Activated naive CD8-positive, alpha-beta T cell treated with anti-CD3 and anti-CD28 coated beads, Interleukin-2, amount 10 ng/mL, durations not matched to agents 7 days and 5 days (primary cell): ENCODE measurements around the gene AFAP1. TPM values are rescaled to one million over a fixed set of nuclear protein-coding genes. Genes with fewer than 3 reads are reported as not detected.
A peak's percentile ranks its signal among the peaks of the same experiment; 100 is the strongest.

Source experiments
- ATAC-seq: fragments of 150-1000 bp; cut with Tn5 transposase; one replicate; pipeline ENCODE4 v1.10.0; 2021; ENCODE audit warnings: low read depth, moderate library complexity
- POLR2A ChIA-PET: fragments of 350-600 bp; sonication (Branson Sonifier 250); formaldehyde crosslinking; loops from one replicate; lab custom pipeline; 2021; ENCODE audit warnings: antibody characterized with exemption; lab: Charles Lee
- DNase-seq: peaks from one replicate; pipeline ENCODE4 v3.0.0; 2021
- H3K27ac Mint-ChIP-seq: one replicate; pipeline ENCODE4 v1.8.0; 2022; ENCODE audit warnings: mild to moderate bottlenecking, mixed read lengths
- H3K27me3 Mint-ChIP-seq: one replicate; pipeline ENCODE4 v1.8.0; 2022; ENCODE audit warnings: mild to moderate bottlenecking, moderate library complexity, mixed read lengths
- H3K36me3 Mint-ChIP-seq: one replicate; pipeline ENCODE4 v1.8.0; 2021; ENCODE audit warnings: mild to moderate bottlenecking, mixed read lengths
- H3K4me1 Mint-ChIP-seq: one replicate; pipeline ENCODE4 v1.8.0; 2021; ENCODE audit warnings: mixed read lengths
- H3K4me3 Mint-ChIP-seq: one replicate; pipeline ENCODE4 v1.8.0; 2022; ENCODE audit warnings: mild to moderate bottlenecking, moderate library complexity, mixed read lengths
- H3K9me3 Mint-ChIP-seq: one replicate; pipeline ENCODE4 v1.8.0; 2021; ENCODE audit warnings: mixed read lengths
- total RNA-seq, 2 experiments: library from RNA; stranded (reverse); gene quantifications; one replicate each; pipeline ENCODE4 v1.2.3, GENCODE V29; 2021

Gene AFAP1
- total RNA-seq, 2 experiments from 2014 or later, result 9.9 to 12.2 TPM

DNA sequence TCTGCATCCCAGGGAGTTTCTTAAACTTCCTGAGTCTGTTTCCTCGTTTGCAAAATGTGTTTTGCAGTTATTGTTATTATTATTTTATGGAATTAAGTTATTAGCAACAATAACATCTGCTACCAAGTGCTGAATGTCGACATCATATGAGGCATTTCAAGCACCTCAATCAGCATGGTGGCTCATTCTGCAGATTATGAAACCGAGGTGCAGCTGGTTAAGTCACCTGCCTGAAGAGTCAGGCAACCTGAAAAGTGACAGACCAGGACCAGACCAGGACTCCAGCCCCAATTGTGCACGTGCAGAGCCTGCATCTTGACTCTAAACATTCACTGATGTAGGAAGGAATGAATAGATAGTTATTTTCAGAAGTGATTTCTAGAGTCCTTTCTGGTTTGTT, 99.8 kb downstream of the AFAP1 start:
- DNase-seq, result no peak
- POLR2A ChIA-PET, result no interaction called here

DNA sequence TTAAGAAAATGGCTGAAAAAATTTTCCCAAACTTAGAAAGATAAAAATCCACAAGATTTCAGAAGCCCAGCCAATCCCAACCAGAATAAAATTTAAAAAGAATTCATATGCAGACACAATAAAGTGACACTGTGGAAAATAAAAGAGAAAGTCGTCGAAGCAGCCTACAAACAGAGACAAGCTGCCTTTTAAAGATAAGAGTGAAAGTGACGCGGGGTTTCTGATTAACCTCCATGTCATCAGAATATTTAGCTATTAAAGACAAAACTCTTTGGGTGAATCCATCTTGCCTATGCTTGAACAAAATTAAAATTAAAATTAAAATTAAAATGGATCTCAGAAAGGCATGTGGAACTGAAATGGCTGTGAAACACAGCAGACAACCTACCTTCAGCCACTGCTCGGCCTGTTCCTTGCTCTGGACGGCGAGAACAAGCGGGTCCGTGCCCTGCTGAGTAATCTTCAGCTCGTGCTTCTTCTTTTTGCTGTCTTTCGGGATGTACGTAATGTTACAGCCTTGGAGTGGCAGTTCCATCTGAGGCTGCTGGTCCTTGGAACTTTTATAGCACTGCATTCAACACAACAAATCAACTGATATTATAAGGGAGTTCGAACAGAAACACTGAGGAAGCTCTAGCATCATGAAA, 101.4 kb downstream of the AFAP1 start:
- no peak for ATAC-seq
- DNase-seq, result no peak
- H3K9me3 Mint-ChIP-seq, result no peaks in the 10 kb centered on the region
- peaks cover 11% of the 10 kb centered on the region for H3K36me3 Mint-ChIP-seq
- H3K4me1 Mint-ChIP-seq, result no peaks in the 10 kb centered on the region
- no peak overlapping the region for H3K27ac Mint-ChIP-seq
- H3K27me3 Mint-ChIP-seq, result no peaks in the 10 kb centered on the region
- no peak overlapping the region for H3K4me3 Mint-ChIP-seq
- POLR2A ChIA-PET, result no interaction called here

More for the DNA sequence above, 99.8 kb downstream of the AFAP1 start:
- H3K36me3 Mint-ChIP-seq, result peaks cover 4% of the 10 kb centered on the region
- H3K27ac Mint-ChIP-seq, result no peak overlapping the region
- no peak for ATAC-seq
- H3K4me3 Mint-ChIP-seq, result no peak overlapping the region
- H3K27me3 Mint-ChIP-seq, result no peaks in the 10 kb centered on the region
- H3K4me1 Mint-ChIP-seq, result peaks cover 9% of the 10 kb centered on the region
- no peaks in the 10 kb centered on the region for H3K9me3 Mint-ChIP-seq

DNA sequence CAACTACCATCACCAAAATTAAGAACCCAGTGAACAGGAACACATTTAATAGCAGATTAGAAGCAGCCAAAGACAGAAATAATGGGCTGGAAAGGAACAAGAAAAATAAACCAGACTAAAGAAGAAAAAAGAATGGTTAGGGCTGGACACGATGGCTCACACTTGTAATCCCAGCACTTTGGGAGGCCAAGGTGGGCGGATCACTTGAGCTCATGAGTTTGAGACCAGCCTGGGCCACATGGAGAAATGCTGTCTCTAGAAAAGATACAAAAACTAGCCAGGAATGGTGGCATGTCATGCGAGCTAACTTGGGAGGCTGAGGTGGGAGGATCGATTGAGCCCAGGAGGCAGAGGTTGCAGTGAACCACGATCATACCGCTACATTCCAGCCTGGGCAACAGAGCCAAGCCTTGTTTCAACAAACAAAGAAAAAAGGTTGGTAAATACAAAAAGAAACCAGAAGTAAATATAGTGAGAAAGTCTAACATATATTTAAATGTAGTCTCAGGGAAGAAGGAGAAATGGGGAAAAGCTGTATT, 102.0 kb downstream of the AFAP1 start:
- ATAC-seq (no peak), DNase-seq (no peak)
- POLR2A ChIA-PET, result no interaction called here
- Mint-ChIP-seq H3K27ac (no peak overlapping the region), H3K4me3 (no peak overlapping the region), H3K36me3 (peaks cover 15% of the 10 kb centered on the region), H3K27me3 (no peaks in the 10 kb centered on the region), H3K4me1 (no peaks in the 10 kb centered on the region), H3K9me3 (no peaks in the 10 kb centered on the region)

DNA sequence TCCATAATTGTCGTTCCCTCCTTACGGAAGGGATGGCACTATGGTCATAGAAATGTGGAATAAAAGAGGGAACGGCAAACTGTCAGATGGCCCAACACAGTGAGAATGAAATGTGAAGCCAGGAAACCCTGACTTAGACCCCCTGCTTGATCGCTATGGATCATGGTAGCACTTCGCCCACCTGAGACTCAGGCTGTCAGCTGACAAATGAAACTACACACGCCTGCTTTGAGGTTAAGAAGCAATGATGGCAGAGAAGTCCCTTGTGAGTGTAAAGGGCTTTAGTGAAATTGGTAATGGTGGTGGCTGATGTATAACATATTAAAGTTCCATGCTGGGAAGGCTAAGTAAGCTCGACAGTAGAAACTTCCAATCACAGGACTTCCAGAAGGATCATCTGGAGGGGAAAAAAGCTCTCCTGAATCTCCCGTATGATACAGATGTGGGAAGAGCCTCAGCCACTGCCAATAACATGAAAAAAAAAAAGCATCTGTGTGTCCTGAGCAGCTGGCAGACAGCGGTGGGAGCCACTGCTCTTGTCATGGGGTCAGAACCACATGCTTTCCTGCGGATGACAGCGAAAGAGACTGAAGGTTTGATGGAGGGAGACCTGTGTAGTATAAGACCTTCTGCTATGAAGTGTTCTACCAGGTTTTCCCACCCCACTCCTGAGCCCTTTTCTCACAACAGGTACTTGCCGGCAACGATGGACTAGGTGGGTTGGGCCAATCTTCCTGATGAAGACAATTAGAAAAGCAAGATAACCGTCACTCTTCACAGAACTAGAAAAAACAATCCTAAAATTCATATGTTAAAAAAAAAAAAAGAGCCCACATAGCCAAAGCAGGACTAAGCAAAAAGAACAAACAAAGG, 107.6 kb downstream of the AFAP1 start:
- Mint-ChIP-seq H3K36me3 (peaks cover 23% of the 10 kb centered on the region), H3K4me3 (no peak overlapping the region), H3K27me3 (no peaks in the 10 kb centered on the region), H3K4me1 (peaks cover 27% of the 10 kb centered on the region), H3K27ac (no peak overlapping the region), H3K9me3 (no peaks in the 10 kb centered on the region)
- POLR2A ChIA-PET, result no interaction called here
- no peak for ATAC-seq
- DNase-seq, result no peak

DNA sequence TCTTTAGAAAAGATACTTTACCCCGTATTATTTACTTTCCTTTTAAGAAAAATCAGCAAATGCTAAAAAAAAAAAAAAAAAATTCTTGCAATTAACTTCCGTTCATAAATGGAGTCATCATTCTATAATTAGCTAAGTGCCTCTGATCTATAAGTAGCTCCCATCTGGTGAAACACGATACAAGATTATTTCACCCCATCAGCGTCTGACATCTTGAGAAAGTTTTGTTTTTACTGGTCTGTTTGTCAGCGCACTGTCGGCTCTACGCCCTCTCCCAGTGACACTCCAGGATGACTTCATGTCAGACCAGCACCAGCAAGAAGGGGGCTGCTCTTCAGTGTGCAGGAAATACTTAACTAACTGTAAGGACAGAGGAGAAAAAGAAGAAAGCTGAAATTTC, 108.3 kb downstream of the AFAP1 start:
- Mint-ChIP-seq H3K9me3 (no peaks in the 10 kb centered on the region), H3K27me3 (no peaks in the 10 kb centered on the region), H3K27ac (no peak overlapping the region), H3K4me1 (peaks cover 27% of the 10 kb centered on the region), H3K4me3 (no peak overlapping the region), H3K36me3 (peaks cover 27% of the 10 kb centered on the region)
- no peak for ATAC-seq
- DNase-seq, result no peak
- POLR2A ChIA-PET, result no interaction called here

DNA sequence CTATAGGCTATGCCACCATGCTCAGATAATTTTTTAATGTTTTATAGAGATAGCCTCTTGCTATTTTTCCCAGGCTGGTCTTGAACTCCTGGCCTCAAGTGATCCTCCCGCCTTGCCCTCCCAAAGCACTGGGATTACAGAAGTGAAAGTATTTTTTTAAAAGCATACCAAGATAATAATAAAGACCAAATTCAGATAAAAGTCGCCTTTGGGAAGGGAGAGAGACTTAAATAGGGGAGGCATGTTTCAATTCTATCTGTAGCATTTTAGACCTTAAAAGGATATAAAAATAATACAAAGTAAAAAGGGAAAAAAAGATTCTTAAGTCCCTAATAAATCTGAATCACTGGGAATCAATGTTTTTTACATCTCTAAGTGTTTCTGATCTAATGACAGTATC, 108.9 kb downstream of the AFAP1 start:
- no peak for DNase-seq
- no peaks in the 10 kb centered on the region for H3K9me3 Mint-ChIP-seq
- no peak overlapping the region for H3K4me3 Mint-ChIP-seq
- peaks cover 27% of the 10 kb centered on the region for H3K4me1 Mint-ChIP-seq
- POLR2A ChIA-PET, result no interaction called here
- no peaks in the 10 kb centered on the region for H3K27me3 Mint-ChIP-seq
- no peak for ATAC-seq
- no peak overlapping the region for H3K27ac Mint-ChIP-seq
- H3K36me3 Mint-ChIP-seq, result peaks cover 27% of the 10 kb centered on the region

DNA sequence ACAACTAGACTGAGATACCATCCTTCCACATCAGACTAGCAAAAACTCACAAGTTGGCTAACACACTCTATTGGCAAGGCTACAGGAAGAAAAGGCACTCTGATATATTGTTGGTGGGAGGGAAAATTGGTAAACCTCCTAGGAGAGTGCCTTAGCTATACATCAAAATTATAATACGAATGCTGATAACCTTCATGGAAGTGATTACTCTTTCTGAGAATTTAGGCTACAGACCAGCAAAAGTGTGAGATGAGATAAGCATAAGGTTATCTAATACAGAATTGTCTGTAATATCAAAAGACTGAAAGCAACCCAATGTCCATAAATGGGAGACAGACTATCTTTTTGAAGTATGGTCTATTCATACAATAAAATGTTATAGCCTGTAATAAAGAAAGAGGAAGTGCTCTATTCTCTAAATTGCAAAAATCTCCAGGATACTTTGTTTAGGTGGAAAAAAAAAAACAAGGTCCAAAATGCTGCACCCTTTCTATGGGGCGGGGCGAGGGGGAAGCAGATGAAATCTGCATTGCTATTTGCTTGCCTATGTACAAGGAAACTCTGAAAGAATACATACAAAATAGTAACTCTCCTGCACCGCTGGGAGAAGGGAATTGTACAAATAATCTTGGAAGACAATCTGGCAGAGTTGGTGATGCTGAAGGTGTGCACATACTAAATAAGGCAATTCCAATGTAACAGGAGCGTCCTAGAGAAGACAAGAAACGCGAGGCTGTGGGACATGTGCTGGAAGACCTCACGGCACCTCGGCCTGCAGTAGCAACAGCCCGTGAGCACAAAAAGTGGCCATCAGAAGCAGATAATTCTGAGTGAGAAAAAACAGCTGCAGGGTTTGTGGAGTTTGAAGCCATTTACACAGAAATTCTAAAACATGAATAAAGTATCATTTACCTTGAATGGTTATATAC, 109.7 kb downstream of the AFAP1 start:
- POLR2A ChIA-PET, result no interaction called here
- peaks cover 27% of the 10 kb centered on the region for H3K36me3 Mint-ChIP-seq
- no peaks in the 10 kb centered on the region for H3K9me3 Mint-ChIP-seq
- DNase-seq (no peak), ATAC-seq (no peak)
- no peaks in the 10 kb centered on the region for H3K27me3 Mint-ChIP-seq
- H3K4me3 Mint-ChIP-seq, result no peak overlapping the region
- H3K4me1 Mint-ChIP-seq, result peaks cover 27% of the 10 kb centered on the region
- H3K27ac Mint-ChIP-seq, result peak overlapping the region; percentile 50

DNA sequence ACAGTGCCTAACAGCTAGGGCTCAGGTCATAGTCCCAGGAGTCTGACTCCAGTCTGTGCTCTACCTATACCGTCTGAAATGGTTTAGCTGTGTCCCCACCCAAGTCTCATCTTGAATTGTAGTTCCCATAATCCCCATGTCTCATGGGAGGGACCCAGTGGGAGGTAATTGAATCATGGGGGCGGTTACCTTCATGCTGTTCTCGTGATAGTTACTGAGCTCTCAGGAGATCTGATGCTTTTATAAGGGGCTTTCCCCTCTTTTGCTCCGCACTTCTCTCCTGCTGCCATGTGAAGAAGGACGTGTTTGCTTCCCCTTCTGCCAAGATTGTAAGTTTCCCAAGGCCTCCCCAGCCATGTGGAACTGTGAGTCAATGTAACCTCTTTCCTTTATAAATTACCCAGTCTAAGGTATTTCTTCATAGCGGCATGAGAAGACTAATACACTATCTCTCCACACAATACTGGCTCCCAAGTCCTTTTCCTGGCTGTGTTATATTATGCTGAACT, 110.8 kb downstream of the AFAP1 start:
- Mint-ChIP-seq H3K36me3 (peaks cover 20% of the 10 kb centered on the region), H3K4me1 (peaks cover 27% of the 10 kb centered on the region), H3K27me3 (no peaks in the 10 kb centered on the region), H3K27ac (peak overlapping the region; percentile 89), H3K4me3 (peak overlapping the region; percentile 73), H3K9me3 (no peaks in the 10 kb centered on the region)
- DNase-seq (no peak), ATAC-seq (no peak)
- POLR2A ChIA-PET, result interaction anchor here (1.1 to 2.1 kb wide), 3 partner anchors 17 to 48 kb away, joined by 3 to 11 read pairs (median 4); no protein-coding TSS in a partner anchor

DNA sequence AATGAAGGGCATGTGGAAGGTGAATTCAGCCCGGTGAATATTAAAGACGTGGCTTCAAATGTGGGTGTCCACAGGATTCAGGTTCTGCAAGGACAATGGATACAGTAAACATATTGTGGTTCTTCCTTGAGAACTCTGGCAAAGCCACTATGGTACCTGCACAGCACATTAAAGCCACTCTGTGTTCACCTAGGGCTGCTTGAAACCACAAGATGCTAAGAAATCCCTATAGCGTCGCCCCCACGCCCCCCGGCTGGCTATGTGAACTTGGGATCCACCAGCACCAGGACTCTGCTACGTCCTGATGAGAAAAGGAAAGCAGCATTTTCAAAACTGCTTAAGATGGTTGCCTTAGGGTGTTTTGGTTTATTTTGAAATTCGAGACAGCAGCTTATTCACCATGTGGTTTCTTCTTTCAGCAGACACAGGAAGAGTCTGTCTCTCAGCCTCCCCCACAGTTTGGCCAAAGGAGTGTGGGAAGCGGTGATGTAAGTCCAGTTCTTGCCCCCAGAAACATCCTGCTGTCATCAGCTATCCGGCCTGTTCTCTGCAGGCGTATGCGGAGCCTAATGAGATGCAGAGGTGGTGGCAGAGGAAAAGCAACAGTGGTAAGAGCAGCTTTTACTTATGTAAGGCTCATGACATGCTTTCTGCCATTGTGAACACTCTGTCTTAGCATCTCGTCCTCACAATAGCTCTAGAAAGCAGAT, 111.5 kb downstream of the AFAP1 start:
- H3K4me3 Mint-ChIP-seq, result peak overlapping the region; percentile 73
- ATAC-seq (peak; percentile 88), DNase-seq (peak; percentile 42)
- POLR2A ChIA-PET, result interaction anchor here (1.1 to 2.1 kb wide), 3 partner anchors 18 to 48 kb away, joined by 3 to 11 read pairs (median 4); no protein-coding TSS in a partner anchor
- peaks cover 27% of the 10 kb centered on the region for H3K4me1 Mint-ChIP-seq
- no peaks in the 10 kb centered on the region for H3K27me3 Mint-ChIP-seq
- no peaks in the 10 kb centered on the region for H3K9me3 Mint-ChIP-seq
- peak overlapping the region; percentile 89 for H3K27ac Mint-ChIP-seq
- H3K36me3 Mint-ChIP-seq, result peaks cover 20% of the 10 kb centered on the region

DNA sequence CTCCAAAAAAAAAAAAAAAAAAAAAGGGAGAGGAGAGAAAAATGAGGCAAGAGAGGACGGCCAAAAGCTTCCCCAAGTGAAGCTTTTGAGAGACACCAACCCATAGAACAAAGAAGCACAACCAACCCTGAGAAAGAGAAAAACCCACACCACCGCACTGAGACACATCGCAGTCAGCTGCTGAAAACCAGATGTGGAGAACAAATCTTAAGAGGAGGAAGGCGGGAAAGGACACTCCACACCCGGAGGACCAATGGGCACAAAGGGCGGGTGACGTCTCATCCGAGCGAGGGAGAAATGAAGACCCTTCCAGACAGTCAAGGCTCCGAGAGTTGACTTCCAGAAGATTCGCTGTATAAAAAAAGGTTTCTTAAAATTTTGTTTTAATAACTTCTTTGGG, 112.1 kb downstream of the AFAP1 start:
- ATAC-seq, result no peak
- Mint-ChIP-seq H3K27me3 (no peaks in the 10 kb centered on the region), H3K27ac (peak overlapping the region; percentile 89), H3K36me3 (peaks cover 15% of the 10 kb centered on the region), H3K9me3 (no peaks in the 10 kb centered on the region), H3K4me1 (peaks cover 27% of the 10 kb centered on the region), H3K4me3 (peak overlapping the region; percentile 73)
- DNase-seq, result no peak
- POLR2A ChIA-PET, result interaction anchor here (1.1 to 2.1 kb wide), 3 partner anchors 18 to 49 kb away, joined by 3 to 11 read pairs (median 4); no protein-coding TSS in a partner anchor

DNA sequence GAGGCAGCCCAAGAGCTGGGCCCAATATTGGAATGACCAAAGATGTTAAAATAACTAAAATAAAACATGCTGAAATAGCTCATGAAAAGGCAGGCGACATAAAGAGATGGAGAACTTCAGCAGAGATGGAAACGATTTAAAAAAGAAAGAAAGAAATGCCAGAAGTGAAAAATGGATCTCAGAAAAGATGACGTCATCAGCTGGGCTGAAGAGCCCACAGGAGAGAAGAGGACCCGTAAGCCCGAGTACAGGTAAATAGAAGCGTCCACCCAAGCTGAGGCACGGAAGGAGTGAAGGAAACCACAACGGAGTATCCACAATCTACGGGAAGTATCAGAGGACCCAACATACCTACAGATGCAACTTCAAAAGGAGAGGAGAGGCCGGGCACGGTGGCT, 112.8 kb downstream of the AFAP1 start:
- Mint-ChIP-seq H3K9me3 (no peaks in the 10 kb centered on the region), H3K4me3 (no peak overlapping the region), H3K4me1 (peaks cover 28% of the 10 kb centered on the region), H3K27ac (peak overlapping the region; percentile 68), H3K36me3 (peaks cover 9% of the 10 kb centered on the region), H3K27me3 (no peaks in the 10 kb centered on the region)
- POLR2A ChIA-PET, result interaction anchor here (2.1 kb wide), 1 partner anchor 28 kb away, joined by 11 read pairs; no protein-coding TSS in a partner anchor
- ATAC-seq (no peak), DNase-seq (no peak)
